GM18526 (cell line): Measurements from ENCODE around the gene PTGER3.

Source experiments
- POLR2A ChIP-seq: IDR thresholded peaks from 3 replicates; pipeline ENCODE4 v1.6.1; 2011; ENCODE audit not compliant: insufficient read length; ENCODE audit errors: extremely low read depth

The PTGER3 gene

GRCh38 chr1:70994753-70995268, 52.8 kb downstream of the PTGER3 start:
- TF ChIP-seq POLR2A, result no peak

GRCh38 chr1:70993798-70994197, 53.8 kb downstream of the PTGER3 start:
- TF ChIP-seq POLR2A, result no peak

- TF ChIP-seq POLR2A, result no peak
These were observed 55.1 kb downstream of the PTGER3 start for GRCh38 chr1:70992521-70992920.

GRCh38 chr1:70990469-70991253, 57.0 kb downstream of the PTGER3 start:
- TF ChIP-seq POLR2A, result no peak

- TF ChIP-seq POLR2A, result no peak
These were observed 60.1 kb downstream of the PTGER3 start for GRCh38 chr1:70987497-70987896.

- no peak for TF ChIP-seq POLR2A
These were observed 67.3 kb downstream of the PTGER3 start for GRCh38 chr1:70980361-70980760.

- no peak for TF ChIP-seq POLR2A
These were observed 67.7 kb downstream of the PTGER3 start for GRCh38 chr1:70979881-70980280.

- TF ChIP-seq POLR2A, result no peak
These were observed 68.3 kb downstream of the PTGER3 start for GRCh38 chr1:70979313-70979712.

GRCh38 chr1:70978623-70979022, 69.0 kb downstream of the PTGER3 start:
- TF ChIP-seq POLR2A, result no peak

- no peak for TF ChIP-seq POLR2A
These were observed 70.0 kb downstream of the PTGER3 start for GRCh38 chr1:70977575-70977974.

GRCh38 chr1:70977041-70977440, 70.6 kb downstream of the PTGER3 start:
- TF ChIP-seq POLR2A, result no peak

GRCh38 chr1:70973754-70974153, 73.9 kb downstream of the PTGER3 start:
- no peak for TF ChIP-seq POLR2A

GRCh38 chr1:70970407-70970806, 77.2 kb downstream of the PTGER3 start:
- TF ChIP-seq POLR2A, result no peak

- no peak for TF ChIP-seq POLR2A
These were observed 81.5 kb downstream of the PTGER3 start for GRCh38 chr1:70966018-70966638.

GRCh38 chr1:70963374-70963773, 84.2 kb downstream of the PTGER3 start:
- no peak for TF ChIP-seq POLR2A

GRCh38 chr1:70961374-70961975, 86.1 kb downstream of the PTGER3 start:
- no peak for TF ChIP-seq POLR2A
